A549 (cell line): ENCODE data around the gene RWDD1. TPM values are rescaled to one million over a fixed set of nuclear protein-coding genes. Genes with fewer than 3 reads are reported as not detected.
"Not testable (repeated sequence)": the region's sequence is repeated elsewhere in the genome, so short reads cannot be mapped to it uniquely, and the experiment has no call there.

ENCODE experiments used
- ATAC-seq, 2 experiments: fragments of 200-7000 bp in 1 of 2; fragments of >200 bp in 1 of 2; cut with Nextera tagmentation in 1 of 2; cut with Tn5 transposase in 1 of 2; 3 replicates each; pipeline versions ENCODE4 v1.8.0 to v1.9.1; 2018 to 2020; ENCODE audit warnings: mild to moderate bottlenecking in 1 of 2, moderate library complexity in 1 of 2
- CTCF ChIA-PET: fragments of 300-600 bp; sonication (Branson Sonifier 250); formaldehyde crosslinking; extraction: SDS; loops from one replicate; lab custom pipeline; 2021; ENCODE audit warnings: antibody characterized with exemption, inconsistent platforms; lab: Yijun Ruan, JAX
- POLR2A ChIA-PET: fragments of 350-600 bp; formaldehyde crosslinking; extraction: SDS; loops from one replicate; lab custom pipeline; 2021; ENCODE audit warnings: antibody characterized with exemption, inconsistent platforms; lab: Yijun Ruan, JAX
- DNase-seq, 2 experiments: peaks; one replicate each; pipeline versions ENCODE4 v3.0.0 to v3.0.0-alpha.2; 2011 to 2016; ENCODE audit warnings: low read depth in 1 of 2, low spot score in 1 of 2
- FAIRE-seq: peaks from 2 replicates; lab custom pipeline; 2011; peaks lifted over from hg19 to GRCh38; lab: Jason Lieb, UNC
- H3K27ac ChIP-seq, 2 experiments: fragments of >200 bp; sonication (Bioruptor Twin); formaldehyde crosslinking; 3 replicates each; pipeline ENCODE4 v1.5.1; 2016 to 2017
- H3K4me1 ChIP-seq: fragments of >200 bp; sonication (Bioruptor Twin); formaldehyde crosslinking; 3 replicates; pipeline ENCODE4 v1.6.1; 2016
- H3K4me2 ChIP-seq: fragments of >200 bp; sonication (Bioruptor Twin); formaldehyde crosslinking; 3 replicates; pipeline ENCODE4 v1.6.1; 2016
- H3K4me3 ChIP-seq: fragments of >200 bp; sonication (Bioruptor Twin); formaldehyde crosslinking; 3 replicates; pipeline ENCODE4 v1.5.1; 2016
- H3K9me3 ChIP-seq: fragments of >200 bp; sonication (Bioruptor Twin); formaldehyde crosslinking; 3 replicates; pipeline ENCODE4 v1.6.1; 2016
- CBX8 ChIP-seq: fragments of 200-600 bp; sonication (generic); IDR thresholded peaks from 2 replicates; pipeline ENCODE4 v1.6.1; 2016
- CEBPB ChIP-seq, 2 experiments: fragments of >200 bp in 1 of 2; sonication (Bioruptor Twin) in 1 of 2; formaldehyde crosslinking in 1 of 2; IDR thresholded peaks; 2 replicates each; pipeline ENCODE4 v1.6.1; 2012 to 2016
- CHD4 ChIP-seq: fragments of 200-600 bp; sonication (generic); IDR thresholded peaks from 2 replicates; pipeline ENCODE4 v1.6.1; 2016; ENCODE audit warnings: antibody characterized with exemption, mild to moderate bottlenecking, borderline replicate concordance
- EHMT2 ChIP-seq: fragments of 200-600 bp; sonication (generic); IDR thresholded peaks from 2 replicates; pipeline ENCODE4 v1.6.1; 2016; ENCODE audit warnings: antibody characterized with exemption, low read depth, mild to moderate bottlenecking, moderate library complexity
- ESRRA ChIP-seq: fragments of 150-350 bp; IDR thresholded peaks from 2 replicates; pipeline ENCODE4 v1.6.1; 2014; ENCODE audit warnings: mild to moderate bottlenecking, low read length, borderline replicate concordance
- FOXS1 ChIP-seq: fragments of 250-450 bp; sonication (Bioruptor Pico); IDR thresholded peaks from 2 replicates; pipeline ENCODE4 v1.5.0; 2020; ENCODE audit warnings: mild to moderate bottlenecking, moderate library complexity
- HES2 ChIP-seq: fragments of >200 bp; sonication (Bioruptor Twin); formaldehyde crosslinking; IDR thresholded peaks from 2 replicates; pipeline ENCODE4 v1.6.1; 2016
- HEYL ChIP-seq: fragments of 250-450 bp; sonication (Bioruptor Pico); IDR thresholded peaks from 2 replicates; pipeline ENCODE4 v1.8.0; 2021; ENCODE audit warnings: mild to moderate bottlenecking, moderate library complexity
- HOXA7 ChIP-seq: fragments of 250-450 bp; sonication (Bioruptor Pico); IDR thresholded peaks from 2 replicates; pipeline ENCODE4 v1.5.0; 2020; ENCODE audit warnings: mild to moderate bottlenecking, moderate library complexity
- KDM1A ChIP-seq: fragments of 200-600 bp; sonication (generic); IDR thresholded peaks from 2 replicates; pipeline ENCODE4 v1.6.1; 2016; ENCODE audit warnings: low read depth, mild to moderate bottlenecking
- MAZ ChIP-seq: fragments of 150-350 bp; IDR thresholded peaks from 2 replicates; pipeline ENCODE4 v1.6.1; 2014; ENCODE audit warnings: antibody characterized with exemption, low read depth, low read length, borderline replicate concordance
- MYC ChIP-seq: IDR thresholded peaks from 2 replicates; pipeline ENCODE4 v1.6.1; 2012; ENCODE audit warnings: mild to moderate bottlenecking, inconsistent platforms, low read length, improper control_type of control experiment, borderline replicate concordance
- NFE2L2 ChIP-seq: fragments of 150-350 bp; conservative IDR thresholded peaks from 2 replicates; pipeline ENCODE4 v1.6.1; 2014; ENCODE audit warnings: low read length
- PBX3 ChIP-seq: IDR thresholded peaks from 2 replicates; pipeline ENCODE4 v1.6.1; 2012
- PHF8 ChIP-seq: fragments of 200-600 bp; sonication (generic); IDR thresholded peaks from 2 replicates; pipeline ENCODE4 v1.6.1; 2016; ENCODE audit warnings: low read depth, mild to moderate bottlenecking, antibody characterized with exemption, moderate library complexity, borderline replicate concordance
- POLR2A ChIP-seq: IDR thresholded peaks from 2 replicates; pipeline ENCODE4 v1.6.1; 2012; ENCODE audit warnings: mild to moderate bottlenecking, low read length
- POLR2AphosphoS2 ChIP-seq: conservative IDR thresholded peaks from 2 replicates; pipeline ENCODE4 v1.6.1; 2012; ENCODE audit warnings: low read length, improper control_type of control experiment, inconsistent platforms
- RAD21 ChIP-seq, 2 experiments: fragments of >200 bp in 1 of 2; sonication (Bioruptor Twin) in 1 of 2; formaldehyde crosslinking in 1 of 2; IDR thresholded peaks in 1 of 2; conservative IDR thresholded peaks in 1 of 2; 2 replicates in 1 of 2; 3 replicates in 1 of 2; pipeline ENCODE4 v1.6.1; 2012 to 2018; ENCODE audit warnings: inconsistent platforms in 1 of 2
- RARB ChIP-seq: fragments of 250-450 bp; sonication (Bioruptor Pico); IDR thresholded peaks from 2 replicates; pipeline ENCODE4 v1.8.0; 2021; ENCODE audit warnings: mild to moderate bottlenecking, moderate library complexity
- REST ChIP-seq: fragments of 200-600 bp; sonication (generic); IDR thresholded peaks from 2 replicates; pipeline ENCODE4 v1.6.1; 2016; ENCODE audit warnings: antibody characterized with exemption, mild to moderate bottlenecking, moderate library complexity
- RFX5 ChIP-seq: fragments of 450-650 bp; IDR thresholded peaks from 2 replicates; pipeline ENCODE4 v1.7.1; 2014; ENCODE audit warnings: antibody characterized with exemption, mild to moderate bottlenecking, moderate library complexity
- TFCP2L1 ChIP-seq: fragments of 250-450 bp; sonication (Bioruptor Pico); IDR thresholded peaks from 2 replicates; pipeline ENCODE4 v1.5.0; 2021; ENCODE audit warnings: mild to moderate bottlenecking
- TP53 ChIP-seq: fragments of 250-450 bp; sonication (Bioruptor Pico); IDR thresholded peaks from 2 replicates; pipeline ENCODE4 v1.5.0; 2021; ENCODE audit warnings: mild to moderate bottlenecking, moderate library complexity
- WGBS: methylation state at CpG from one replicate; pipeline ENCODE4 v1.1.6; 2017; ENCODE audit errors: missing lambda C conversion rate; 5-methylcytosine and 5-hydroxymethylcytosine counted together
- polyA plus RNA-seq, 4 experiments: library from polyadenylated mRNA; depleted of rRNA in 3 of 4; stranded (reverse); fragments of >200 nt; fragmentation: RNase III in 1 of 4; extraction: RNeasy Plus Mini Kit Qiagen cat#74134 plus additional on column Dnase treatment in 1 of 4; gene quantifications; 2 replicates in 3 of 4; 3 replicates in 1 of 4; pipeline ENCODE4 v1.2.3, GENCODE V29; 2011 to 2017

The RWDD1 gene
- polyA plus RNA-seq, 2 of the 4 experiments (the other 2 are of a cell fraction): 32.5 to 47.7 TPM

GRCh38 chr6:116596815-116597214, 25.5 kb downstream of the RWDD1 start:
- DNase-seq (peak in 1 of 2 experiments; percentile 5), FAIRE-seq (no peak), ATAC-seq (no peak)
- ChIA-PET POLR2A (no interaction called here), CTCF (no interaction called here)
- WGBS: 91% methylated on average over 4 of the region's 4 CpGs
- H3K4me3 ChIP-seq: no peak overlapping the region
- no peak overlapping the region for H3K4me2 ChIP-seq
- H3K27ac ChIP-seq: no peak overlapping the region
- H3K9me3 ChIP-seq: no peaks in the 10 kb centered on the region
- H3K4me1 ChIP-seq: no peaks in the 10 kb centered on the region
- TF ChIP-seq NFE2L2 (no peak), EHMT2 (peak; percentile 79), ESRRA (no peak), REST (peak; percentile 91), TP53 (no peak), KDM1A (no peak)
- TF ChIP-seq, all 56 proteins: peak for 2

- POLR2A ChIA-PET, H3K4me2 ChIP-seq, H3K9me3 ChIP-seq, ATAC-seq, H3K27ac ChIP-seq, H3K4me3 ChIP-seq, FAIRE-seq, DNase-seq, CTCF ChIA-PET, H3K4me1 ChIP-seq: not testable (repeated sequence)
- WGBS: 81% methylated on average over 3 of the region's 3 CpGs
Measured at GRCh38 chr6:116603916-116604315, 32.6 kb downstream of the RWDD1 start.

GRCh38 chr6:116604868-116605267, 33.6 kb downstream of the RWDD1 start:
- H3K27ac ChIP-seq, DNase-seq, H3K4me1 ChIP-seq, CTCF ChIA-PET, ATAC-seq, FAIRE-seq, H3K9me3 ChIP-seq, POLR2A ChIA-PET, H3K4me2 ChIP-seq, H3K4me3 ChIP-seq: not testable (repeated sequence)
- WGBS: 81% methylated on average over 3 of the region's 3 CpGs

GRCh38 chr6:116605935-116606334, 34.6 kb downstream of the RWDD1 start:
- Histone ChIP-seq H3K27ac (no peak overlapping the region), H3K9me3 (no peaks in the 10 kb centered on the region), H3K4me2 (no peak overlapping the region), H3K4me1 (no peaks in the 10 kb centered on the region), H3K4me3 (no peak overlapping the region)
- ATAC-seq: no peak
- no peak for FAIRE-seq
- TF ChIP-seq CHD4 (no peak), TFCP2L1 (CRISPR knock-in tag) (no peak), CEBPB (IDR thresholded peaks at IDR 0.05) (no peak), POLR2AphosphoS2 (no peak)
- no peak for DNase-seq
- POLR2A ChIA-PET: no interaction called here
- CTCF ChIA-PET: no interaction called here
- WGBS: 92% methylated on average over 4 of the region's 4 CpGs

GRCh38 chr6:116611056-116611455, 39.8 kb downstream of the RWDD1 start:
- Histone ChIP-seq H3K4me2 (no peak overlapping the region), H3K4me1 (no peaks in the 10 kb centered on the region), H3K9me3 (no peaks in the 10 kb centered on the region), H3K4me3 (no peak overlapping the region), H3K27ac (no peak overlapping the region)
- POLR2A ChIA-PET: no interaction called here
- CTCF ChIA-PET: no interaction called here
- DNase-seq: no peak
- 38% methylated on average over 4 of the region's 4 CpGs for WGBS
- no peak for ATAC-seq
- no peak for FAIRE-seq
- no peak for TF ChIP-seq RAD21 (conservative IDR thresholded peaks at IDR 0.05 in 1 of 2, IDR thresholded peaks at IDR 0.05 in 1 of 2)
- no peak for TF ChIP-seq FOXS1
- no peak for TF ChIP-seq POLR2A
- no peak for TF ChIP-seq PBX3
- no peak for TF ChIP-seq CHD4
- no peak for TF ChIP-seq HES2
- TF ChIP-seq RARB (CRISPR knock-in tag): no peak
- no peak for TF ChIP-seq RFX5
- no peak for TF ChIP-seq TFCP2L1 (CRISPR knock-in tag)
- TF ChIP-seq KDM1A: no peak
- TF ChIP-seq MAZ: no peak
- TF ChIP-seq CBX8: no peak
- TF ChIP-seq EHMT2: no peak
- no peak for TF ChIP-seq MYC
- no peak for TF ChIP-seq HEYL (CRISPR knock-in tag)
- TF ChIP-seq HOXA7 (CRISPR knock-in tag): no peak
- no peak for TF ChIP-seq TP53
- no peak for TF ChIP-seq PHF8
